HG02610 (cell line): Measurements from ENCODE around the gene PPP1R1C.

Source experiments
- ATAC-seq: cut with Tn5 transposase; IDR thresholded peaks from one replicate; pipeline ENCODE4 v1.9.1; 2021; ENCODE audit warnings: mild to moderate bottlenecking, moderate library complexity; ENCODE audit not compliant: unreplicated experiment

Gene PPP1R1C

GRCh38 chr2:182166841-182167240 is 181.2 kb downstream of the PPP1R1C start:
- no peak for ATAC-seq
